Activated CD4-positive, alpha-beta T cell treated with anti-CD3 and anti-CD28 coated beads, Interleukin-2, amount 50 U/mL, for 1 hour (primary cell): ENCODE data around the gene MBD5.
"Not testable (repeated sequence)": the region's sequence is repeated elsewhere in the genome, so short reads cannot be mapped to it uniquely, and the experiment has no call there.

Experiments used
- DNase-seq: peaks from one replicate; pipeline ENCODE4 v3.0.0-alpha.2; 2020

The MBD5 gene

DNA sequence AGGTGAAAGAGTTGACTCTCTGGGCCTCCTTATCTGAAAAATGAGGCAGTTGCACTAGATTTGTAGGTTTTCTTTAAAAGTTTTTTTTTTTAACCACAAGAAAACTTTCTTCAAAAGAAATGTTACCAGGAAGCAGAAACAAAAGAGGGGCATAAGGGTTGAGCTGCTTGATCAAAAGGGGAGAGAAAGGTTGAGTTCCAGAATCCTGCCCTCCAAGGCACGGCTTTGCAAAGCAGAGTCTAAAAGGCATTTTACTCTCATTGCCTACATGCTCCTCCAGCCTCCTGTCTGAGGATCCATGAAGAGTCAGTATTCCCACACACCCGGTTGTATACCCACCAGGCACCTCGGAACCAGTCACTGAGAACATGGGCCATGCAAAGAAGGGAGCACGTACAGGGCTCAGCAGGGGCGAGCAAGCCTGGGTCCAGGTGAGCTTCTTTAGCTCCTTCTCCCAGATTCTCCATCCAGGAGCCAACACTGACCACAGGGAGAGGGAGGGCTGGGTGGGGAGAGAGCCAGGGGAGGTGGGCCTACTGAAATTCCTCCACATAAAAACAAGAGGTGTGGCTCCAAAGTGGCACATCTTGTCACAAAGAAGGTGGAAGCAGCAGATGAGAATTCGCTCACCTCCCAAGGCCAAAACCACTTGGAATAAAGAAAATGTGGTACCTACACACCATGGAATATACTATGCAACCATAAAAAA lies 507.6 kb downstream of the MBD5 start:
- DNase-seq: no peak

GRCh38 chr2:148529745-148530144 lies 508.9 kb downstream of the MBD5 start:
- DNase-seq: no peak

DNA sequence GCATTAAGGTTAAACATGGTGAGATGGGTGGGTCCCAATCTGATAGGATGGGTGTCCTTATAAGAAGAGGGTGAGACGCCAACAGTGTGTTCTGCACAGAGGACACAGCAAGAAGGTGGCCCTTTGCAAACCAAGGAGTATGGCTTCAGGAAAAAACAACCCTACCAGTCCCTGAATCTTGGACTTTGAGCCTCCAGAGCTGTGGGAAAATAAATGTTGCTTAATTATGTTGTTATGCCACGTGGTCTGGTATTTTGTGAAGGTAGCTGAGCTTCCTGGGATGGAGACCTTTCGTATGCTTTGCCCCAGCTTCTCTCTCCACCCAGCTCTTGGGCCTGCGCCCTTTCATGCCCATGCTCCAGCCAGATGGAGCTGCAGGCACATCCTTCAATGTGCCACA lies 509.5 kb downstream of the MBD5 start:
- DNase-seq: no peak

DNA sequence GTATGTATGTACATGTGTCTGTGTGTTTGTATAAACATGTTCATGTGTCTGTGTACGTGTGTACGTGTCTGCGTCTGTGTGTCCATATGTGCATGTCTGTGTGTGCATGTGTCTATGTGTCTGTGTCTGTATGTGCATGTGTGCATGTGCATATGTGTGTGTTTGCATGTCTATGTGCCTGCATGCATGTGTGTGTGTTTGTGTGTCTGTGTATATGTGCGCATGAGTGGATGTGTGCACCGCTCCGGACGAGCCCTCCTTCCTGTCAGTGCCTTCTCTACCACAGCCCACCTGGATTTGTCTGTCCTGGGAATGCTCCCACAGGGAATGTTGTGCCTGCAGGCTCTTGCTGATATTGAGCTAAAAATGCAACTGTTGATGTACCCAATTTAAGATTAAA lies 510.3 kb downstream of the MBD5 start:
- no peak for DNase-seq

GRCh38 chr2:148531669-148532428 lies 511.0 kb downstream of the MBD5 start:
- no peak for DNase-seq

DNA sequence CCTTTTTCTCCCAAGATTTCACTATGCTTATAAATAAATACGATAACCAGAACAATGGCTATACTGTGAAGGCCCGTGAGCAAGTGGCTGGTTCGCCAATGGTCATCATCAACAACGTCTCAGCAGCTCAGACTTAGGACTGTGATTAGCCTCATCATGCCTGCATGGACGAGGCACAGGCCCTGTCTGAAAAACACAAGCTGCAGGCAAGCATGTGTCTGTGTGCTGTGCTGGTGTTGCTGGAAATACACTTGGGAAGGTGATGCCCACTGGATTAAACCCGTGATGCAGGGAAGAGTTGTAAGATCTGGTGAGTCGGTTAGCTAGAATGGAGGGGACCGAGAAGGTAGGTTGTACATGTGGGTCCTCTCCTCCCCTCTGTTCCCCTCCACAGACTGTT lies 512.1 kb downstream of the MBD5 start:
- no peak for DNase-seq

- DNase-seq: no peak
These were observed 512.8 kb downstream of the MBD5 start for GRCh38 chr2:148533685-148534084.

- DNase-seq: no peak
These were observed 513.7 kb downstream of the MBD5 start for GRCh38 chr2:148534416-148535204.

DNA sequence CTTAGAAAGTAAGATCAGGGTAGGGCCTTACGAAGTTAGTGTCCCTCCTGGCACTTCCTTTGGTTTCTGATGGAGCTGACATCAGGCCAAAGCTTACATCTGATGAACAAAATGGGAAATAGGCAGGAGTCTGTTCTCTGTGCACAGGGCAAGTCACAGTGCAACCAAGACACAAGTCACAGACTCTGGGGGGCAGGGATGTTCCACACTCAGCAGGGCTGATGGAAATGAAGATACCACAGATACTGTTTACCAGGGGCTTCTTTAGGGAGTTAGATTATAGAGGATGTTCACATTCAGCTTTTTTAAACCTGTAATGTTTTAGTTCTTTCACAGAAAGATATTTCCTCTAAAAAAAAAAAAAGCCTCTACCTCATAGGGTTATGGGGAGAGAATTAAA lies 517.5 kb downstream of the MBD5 start:
- no peak for DNase-seq

DNA sequence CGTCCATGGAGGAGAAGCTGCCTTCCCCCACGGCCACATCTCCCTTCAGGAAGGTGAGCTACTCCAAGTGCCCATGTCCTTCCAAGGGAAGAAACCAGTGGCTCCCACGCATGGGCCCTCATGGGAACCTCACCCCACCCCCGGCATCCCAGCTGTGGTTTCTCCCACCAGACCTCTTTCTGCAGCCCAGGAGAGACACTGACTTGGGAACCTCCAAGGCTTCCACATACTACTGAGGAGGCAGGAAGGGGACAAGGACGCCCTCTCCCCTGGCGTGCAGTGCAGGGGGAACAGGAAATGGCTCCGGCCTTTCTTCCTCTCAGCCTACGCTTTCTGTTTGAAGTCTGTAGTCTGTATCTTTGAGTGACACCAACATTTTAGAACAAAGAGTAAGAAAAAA lies 519.1 kb downstream of the MBD5 start:
- DNase-seq: no peak

DNA sequence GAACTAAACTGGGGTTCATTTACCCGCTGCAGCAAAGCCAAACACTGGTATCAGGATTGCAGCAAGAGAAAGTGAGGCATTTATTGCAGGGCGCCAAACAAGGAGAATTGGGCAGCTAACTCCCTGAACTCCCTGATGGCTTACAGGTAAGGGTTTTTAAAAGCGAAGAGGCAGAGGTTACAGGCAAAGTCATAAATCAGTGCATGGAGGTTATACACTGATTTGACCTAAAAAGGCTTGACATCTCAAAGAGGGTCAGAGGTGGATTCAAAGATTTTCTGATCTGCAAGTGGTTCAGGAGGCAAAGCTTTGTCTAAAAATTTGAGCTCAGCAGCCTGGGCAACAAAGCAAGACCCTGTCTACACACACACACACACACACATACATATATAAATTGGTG lies 520.9 kb downstream of the MBD5 start:
- DNase-seq: no peak

- DNase-seq: no peak
These were observed 521.7 kb downstream of the MBD5 start for GRCh38 chr2:148542614-148543013.

DNA sequence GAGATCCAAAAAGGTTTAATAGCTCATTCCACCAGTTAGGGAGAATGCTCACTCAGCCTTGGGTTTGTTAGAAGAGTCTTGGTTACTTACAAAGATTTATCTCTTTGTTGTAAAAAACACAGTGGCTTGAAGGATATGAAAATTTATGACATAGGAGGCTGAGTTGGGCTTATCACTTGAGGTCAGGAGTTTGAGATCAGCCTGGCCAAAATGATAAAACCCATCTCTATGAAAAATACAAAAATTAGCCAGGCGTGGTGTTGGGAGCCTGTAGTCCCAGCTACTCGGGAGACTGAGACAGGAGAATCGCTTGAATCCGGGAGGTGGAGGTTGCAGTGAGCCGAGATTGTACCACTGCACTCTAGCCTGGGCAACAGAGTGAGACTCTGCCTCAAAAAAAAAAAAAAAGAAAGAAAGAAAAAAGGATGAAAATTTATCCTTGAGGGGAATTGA lies 522.2 kb downstream of the MBD5 start:
- DNase-seq: not testable (repeated sequence)

DNA sequence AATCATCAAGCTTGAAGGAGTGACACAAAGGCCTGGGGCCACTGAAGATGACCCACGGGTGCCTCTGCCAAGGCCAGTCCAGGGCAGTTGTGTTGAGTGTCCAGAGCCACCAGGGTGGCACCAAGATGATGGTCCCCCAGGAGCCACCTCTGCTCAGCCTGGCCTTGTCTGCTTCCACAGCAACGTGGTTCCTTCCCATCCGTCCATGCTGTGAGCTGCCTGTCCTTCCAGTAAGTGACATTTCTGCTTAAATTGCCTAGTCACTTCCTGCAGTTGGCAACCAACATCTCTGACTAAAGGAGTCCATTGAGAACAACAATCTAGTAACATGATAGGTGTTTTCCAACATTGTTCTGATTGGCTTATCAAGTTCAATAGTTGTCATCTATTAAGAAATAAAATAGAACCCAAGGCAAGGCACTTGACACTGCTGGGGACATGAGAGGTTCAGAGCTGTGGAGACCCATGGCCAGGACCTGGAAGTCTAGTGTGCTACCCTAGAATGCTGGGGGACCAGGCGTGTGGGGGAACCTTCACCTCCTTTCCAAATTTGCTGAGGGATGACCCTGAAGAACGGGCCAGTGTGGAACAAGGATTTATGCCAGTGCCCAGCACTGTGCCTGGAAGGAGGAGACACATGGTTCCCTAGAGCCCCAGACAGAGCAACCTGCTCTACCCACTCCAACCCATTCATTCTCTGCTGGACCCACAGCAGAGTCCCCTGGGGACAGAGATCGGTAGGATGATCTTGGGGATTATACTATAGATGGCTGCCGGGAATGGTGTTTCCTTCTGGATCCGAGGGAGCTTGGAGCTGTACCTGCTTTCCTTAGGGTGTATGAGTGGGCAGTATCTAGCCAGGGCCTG lies 524.7 kb downstream of the MBD5 start:
- no peak for DNase-seq

GRCh38 chr2:148546270-148546669 lies 525.4 kb downstream of the MBD5 start:
- no peak for DNase-seq

DNA sequence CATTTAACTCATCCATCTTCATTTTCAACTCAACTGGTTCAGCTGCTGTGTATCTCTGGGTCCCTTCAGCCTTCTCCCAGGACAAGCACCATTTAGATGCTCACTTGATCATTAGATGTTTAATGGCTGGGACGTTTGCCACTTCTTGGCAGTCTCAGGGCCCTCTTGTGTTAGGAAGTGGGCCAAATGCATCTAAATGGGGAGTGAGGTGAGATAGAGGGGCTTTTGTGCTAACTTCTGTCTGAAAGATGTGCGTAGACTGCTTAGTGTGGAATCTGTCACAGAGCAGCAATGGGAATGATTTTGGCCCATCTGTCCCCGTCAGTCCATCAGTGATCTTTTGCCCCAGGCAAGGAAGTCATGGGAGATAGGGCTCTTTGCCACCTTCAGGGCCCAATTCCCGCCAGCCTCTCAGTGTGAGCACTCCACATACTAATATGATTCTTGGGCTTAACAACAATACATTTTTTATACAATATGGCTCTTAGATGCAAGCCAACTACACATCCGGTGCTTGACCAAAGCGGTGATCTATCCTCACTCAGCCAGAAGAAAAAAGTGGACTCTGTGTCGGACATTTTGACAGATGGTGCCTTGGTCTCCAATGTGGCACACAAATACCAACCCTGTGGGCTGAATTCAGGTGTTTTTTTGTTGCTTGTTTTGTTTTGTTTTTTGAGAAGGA lies 528.0 kb downstream of the MBD5 start:
- DNase-seq: no peak

DNA sequence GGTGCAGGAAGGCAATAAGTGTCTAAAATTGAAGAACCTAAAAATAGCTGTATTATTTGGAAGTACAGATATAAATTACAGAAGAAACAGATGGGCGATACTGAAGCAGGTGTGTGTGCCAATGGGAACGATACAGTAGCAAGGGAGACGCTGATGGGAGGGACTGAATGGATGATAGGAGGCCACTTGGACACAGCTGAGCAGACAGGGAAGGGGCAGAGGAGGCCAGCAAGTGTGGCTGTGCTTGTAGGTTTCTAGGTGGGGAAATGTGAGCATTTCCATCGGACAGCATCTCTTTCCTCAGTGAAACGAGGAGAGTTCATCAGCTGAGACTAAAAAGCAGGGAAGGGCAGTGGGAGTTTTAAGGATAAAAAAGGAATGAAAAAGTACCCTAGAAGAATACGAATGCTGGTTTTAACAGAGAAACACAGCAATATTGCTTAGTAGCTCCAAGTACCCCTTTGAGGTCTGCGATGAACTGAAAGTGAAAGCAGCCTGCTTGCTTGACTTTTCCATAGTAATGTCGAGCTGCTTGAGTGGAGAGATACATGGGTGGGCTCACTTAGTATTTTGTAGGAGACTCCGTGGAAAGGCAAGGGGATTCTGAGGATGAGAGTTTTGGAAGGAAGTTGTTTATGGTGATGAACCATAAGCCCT lies 531.9 kb downstream of the MBD5 start:
- peak; percentile 6 for DNase-seq

DNA sequence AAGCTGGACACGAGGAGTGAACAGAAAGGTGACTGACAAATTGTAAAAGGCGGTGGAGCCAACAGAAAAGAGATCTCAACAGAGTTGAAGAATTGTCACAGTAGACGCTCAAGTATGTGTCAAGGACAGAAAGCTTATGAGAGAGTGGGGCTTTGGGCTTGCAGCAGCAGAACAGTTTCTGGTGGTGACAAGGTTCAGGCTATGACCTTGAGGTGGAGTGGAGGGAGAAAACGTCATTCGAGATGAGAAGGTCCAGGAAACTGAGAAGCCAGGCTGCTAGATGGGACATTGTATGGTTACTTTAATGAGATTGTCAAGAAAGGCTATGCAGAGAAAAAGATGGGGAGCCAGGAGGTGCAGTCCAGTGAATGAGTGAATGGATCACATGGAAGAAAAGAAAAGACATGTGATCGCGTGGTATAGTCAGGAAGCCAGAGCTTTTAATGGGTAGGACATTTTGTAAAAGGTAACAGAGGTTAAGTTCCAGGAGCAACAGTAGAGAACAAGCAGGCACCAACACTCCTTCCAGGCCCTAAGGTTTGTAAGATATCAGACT lies 532.5 kb downstream of the MBD5 start:
- DNase-seq: peak; percentile 3

- no peak for DNase-seq
These were observed 533.8 kb downstream of the MBD5 start for GRCh38 chr2:148554459-148555247.

DNA sequence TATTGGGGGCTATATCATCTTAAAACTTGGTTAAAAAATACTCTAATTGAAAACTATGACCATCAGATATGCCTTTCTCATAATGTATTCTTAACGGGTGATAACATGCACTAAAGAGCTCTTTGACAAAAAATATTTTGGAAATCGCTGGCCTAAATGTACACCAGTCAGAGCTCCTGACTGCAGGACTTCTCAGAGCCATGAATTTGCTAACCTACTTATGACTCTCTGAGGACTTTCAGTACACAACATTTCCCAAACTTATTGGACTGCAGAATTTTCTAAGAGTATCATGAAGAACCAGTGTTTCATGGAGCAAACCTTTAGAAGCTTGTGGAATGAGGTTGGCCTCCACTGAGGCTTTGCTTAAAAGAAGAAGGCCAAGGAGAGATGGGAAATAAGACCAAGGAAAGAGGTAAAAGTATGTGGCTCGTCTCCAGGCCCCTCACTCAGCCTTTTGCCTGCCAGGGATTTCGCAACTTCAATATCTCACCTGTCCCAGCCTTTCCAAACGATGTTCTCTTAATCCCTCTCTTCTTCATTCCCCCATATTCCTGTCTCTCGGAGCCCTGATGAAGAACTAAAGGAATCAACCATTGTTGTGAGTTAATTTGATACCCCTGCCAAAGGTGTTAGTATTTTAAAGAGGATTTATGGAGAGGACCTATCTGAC lies 534.9 kb downstream of the MBD5 start:
- DNase-seq: no peak
